Chondrocyte (in vitro differentiated cells): ENCODE data around the gene HELZ2. TPM values are rescaled to one million over a fixed set of nuclear protein-coding genes. Genes with fewer than 3 reads are reported as not detected.
A peak's percentile ranks its signal among the peaks of the same experiment; 100 is the strongest.

Experiments used
- DNase-seq: peaks from one replicate; pipeline ENCODE4 v3.0.0; 2021; ENCODE audit warnings: mixed read lengths, low spot score
- H3K27ac Mint-ChIP-seq: one replicate; pipeline ENCODE4 v1.8.0; 2021; ENCODE audit warnings: mild to moderate bottlenecking, moderate library complexity, mixed read lengths; ENCODE audit not compliant: unreplicated experiment
- H3K27me3 Mint-ChIP-seq: 2 replicates; pipeline ENCODE4 v1.8.0; 2021; ENCODE audit warnings: low read depth, mixed read lengths
- H3K36me3 Mint-ChIP-seq: 2 replicates; pipeline ENCODE4 v1.8.0; 2021; ENCODE audit warnings: low read depth, mixed read lengths
- H3K4me1 Mint-ChIP-seq: 2 replicates; pipeline ENCODE4 v1.8.0; 2021; ENCODE audit warnings: low read depth, mild to moderate bottlenecking, mixed read lengths
- H3K4me3 Mint-ChIP-seq: one replicate; pipeline ENCODE4 v1.8.0; 2021; ENCODE audit warnings: mild to moderate bottlenecking, moderate library complexity, mixed read lengths; ENCODE audit not compliant: unreplicated experiment
- H3K9me3 Mint-ChIP-seq: 2 replicates; pipeline ENCODE4 v1.8.0; 2021; ENCODE audit warnings: low read depth, mixed read lengths
- total RNA-seq: library from RNA; stranded (reverse); gene quantifications from 3 replicates; pipeline ENCODE4 v1.2.1, GENCODE V29; 2021
- TF ChIP-seq, protein P1 (sequence below): fragments of 200-600 bp; sonication (generic); IDR thresholded peaks from 2 replicates; pipeline ENCODE4 v1.5.0; 2021; ENCODE audit warnings: antibody characterized with exemption, mild to moderate bottlenecking, moderate library complexity

The HELZ2 gene
- total RNA-seq, 1 donor from 2014 or later, result 14.9 TPM

DNA sequence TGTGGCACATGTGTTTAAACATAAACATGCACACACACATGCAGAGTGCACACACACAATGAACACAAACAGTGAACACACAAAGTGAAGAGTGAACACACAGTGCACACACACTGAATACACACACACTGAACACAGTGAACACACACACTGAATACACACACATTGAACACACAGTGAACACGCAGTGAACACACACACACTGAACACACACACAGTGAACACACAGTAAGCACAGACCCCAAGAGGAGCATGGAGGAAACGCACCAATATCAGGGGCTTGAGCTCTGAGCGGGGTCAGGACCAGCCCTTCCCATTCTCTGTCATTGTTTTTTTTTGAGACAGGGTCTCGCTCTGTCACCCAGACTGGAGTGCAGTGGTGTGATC lies 17.1 kb upstream of the HELZ2 start:
- Mint-ChIP-seq H3K9me3 (no peaks in the 10 kb centered on the region), H3K27ac (no peak overlapping the region), H3K36me3 (peaks cover 20% of the 10 kb centered on the region), H3K27me3 (no peaks in the 10 kb centered on the region), H3K4me1 (no peaks in the 10 kb centered on the region), H3K4me3 (no peak overlapping the region)
- TF ChIP-seq, protein P1, sequence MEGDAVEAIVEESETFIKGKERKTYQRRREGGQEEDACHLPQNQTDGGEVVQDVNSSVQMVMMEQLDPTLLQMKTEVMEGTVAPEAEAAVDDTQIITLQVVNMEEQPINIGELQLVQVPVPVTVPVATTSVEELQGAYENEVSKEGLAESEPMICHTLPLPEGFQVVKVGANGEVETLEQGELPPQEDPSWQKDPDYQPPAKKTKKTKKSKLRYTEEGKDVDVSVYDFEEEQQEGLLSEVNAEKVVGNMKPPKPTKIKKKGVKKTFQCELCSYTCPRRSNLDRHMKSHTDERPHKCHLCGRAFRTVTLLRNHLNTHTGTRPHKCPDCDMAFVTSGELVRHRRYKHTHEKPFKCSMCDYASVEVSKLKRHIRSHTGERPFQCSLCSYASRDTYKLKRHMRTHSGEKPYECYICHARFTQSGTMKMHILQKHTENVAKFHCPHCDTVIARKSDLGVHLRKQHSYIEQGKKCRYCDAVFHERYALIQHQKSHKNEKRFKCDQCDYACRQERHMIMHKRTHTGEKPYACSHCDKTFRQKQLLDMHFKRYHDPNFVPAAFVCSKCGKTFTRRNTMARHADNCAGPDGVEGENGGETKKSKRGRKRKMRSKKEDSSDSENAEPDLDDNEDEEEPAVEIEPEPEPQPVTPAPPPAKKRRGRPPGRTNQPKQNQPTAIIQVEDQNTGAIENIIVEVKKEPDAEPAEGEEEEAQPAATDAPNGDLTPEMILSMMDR, result no peak
- peak; percentile 22 for DNase-seq

DNA sequence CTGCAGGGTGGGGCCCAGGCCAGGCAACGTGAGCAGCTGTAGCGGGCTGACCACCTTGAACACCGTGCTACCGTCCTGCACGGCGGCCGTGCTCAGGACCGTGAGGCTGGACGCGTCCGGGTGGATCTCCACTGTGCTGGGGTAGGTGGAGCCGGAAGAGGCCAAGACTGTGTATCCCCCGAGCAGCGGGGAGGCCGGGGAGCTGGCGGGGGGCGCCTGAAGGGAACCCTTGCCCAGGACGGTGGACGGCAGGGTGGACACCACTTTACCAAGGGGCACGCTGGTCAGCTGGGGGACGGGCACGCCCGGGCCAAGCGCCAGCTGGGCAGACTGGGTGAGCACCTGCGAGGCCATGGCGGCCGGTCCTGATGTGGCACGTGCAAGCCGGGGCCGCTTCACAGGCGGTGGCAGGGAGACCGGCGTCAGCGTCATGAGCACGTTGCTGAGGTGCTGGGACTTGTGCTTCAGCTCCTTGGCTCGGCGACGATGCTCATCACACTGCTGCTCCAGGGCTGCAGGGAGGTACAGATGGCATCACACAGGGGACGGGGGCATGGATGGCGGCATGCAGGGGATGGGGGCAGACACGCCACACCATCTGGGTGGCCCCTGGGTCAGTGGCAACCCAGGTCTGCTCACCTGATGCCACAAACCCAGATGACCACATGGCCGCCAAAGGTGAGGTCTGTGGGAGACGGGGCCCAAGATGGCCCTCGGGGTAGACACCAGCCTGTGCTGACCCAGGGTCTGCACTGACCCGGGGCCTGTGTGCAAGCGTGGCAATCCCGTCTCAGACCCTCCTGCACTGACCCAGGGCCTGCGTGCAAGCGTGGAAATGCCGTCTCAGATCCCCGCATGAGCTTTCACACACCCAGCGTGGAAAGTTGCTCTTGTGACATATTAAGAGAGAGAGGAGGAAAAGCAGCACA lies 16.4 kb upstream of the HELZ2 start:
- no peak overlapping the region for H3K27ac Mint-ChIP-seq
- DNase-seq, result peak; percentile 92
- no peaks in the 10 kb centered on the region for H3K27me3 Mint-ChIP-seq
- H3K9me3 Mint-ChIP-seq, result no peaks in the 10 kb centered on the region
- no peaks in the 10 kb centered on the region for H3K4me1 Mint-ChIP-seq
- no peak overlapping the region for H3K4me3 Mint-ChIP-seq
- TF ChIP-seq, protein P1, result no peak
- H3K36me3 Mint-ChIP-seq, result peaks cover 20% of the 10 kb centered on the region

DNA sequence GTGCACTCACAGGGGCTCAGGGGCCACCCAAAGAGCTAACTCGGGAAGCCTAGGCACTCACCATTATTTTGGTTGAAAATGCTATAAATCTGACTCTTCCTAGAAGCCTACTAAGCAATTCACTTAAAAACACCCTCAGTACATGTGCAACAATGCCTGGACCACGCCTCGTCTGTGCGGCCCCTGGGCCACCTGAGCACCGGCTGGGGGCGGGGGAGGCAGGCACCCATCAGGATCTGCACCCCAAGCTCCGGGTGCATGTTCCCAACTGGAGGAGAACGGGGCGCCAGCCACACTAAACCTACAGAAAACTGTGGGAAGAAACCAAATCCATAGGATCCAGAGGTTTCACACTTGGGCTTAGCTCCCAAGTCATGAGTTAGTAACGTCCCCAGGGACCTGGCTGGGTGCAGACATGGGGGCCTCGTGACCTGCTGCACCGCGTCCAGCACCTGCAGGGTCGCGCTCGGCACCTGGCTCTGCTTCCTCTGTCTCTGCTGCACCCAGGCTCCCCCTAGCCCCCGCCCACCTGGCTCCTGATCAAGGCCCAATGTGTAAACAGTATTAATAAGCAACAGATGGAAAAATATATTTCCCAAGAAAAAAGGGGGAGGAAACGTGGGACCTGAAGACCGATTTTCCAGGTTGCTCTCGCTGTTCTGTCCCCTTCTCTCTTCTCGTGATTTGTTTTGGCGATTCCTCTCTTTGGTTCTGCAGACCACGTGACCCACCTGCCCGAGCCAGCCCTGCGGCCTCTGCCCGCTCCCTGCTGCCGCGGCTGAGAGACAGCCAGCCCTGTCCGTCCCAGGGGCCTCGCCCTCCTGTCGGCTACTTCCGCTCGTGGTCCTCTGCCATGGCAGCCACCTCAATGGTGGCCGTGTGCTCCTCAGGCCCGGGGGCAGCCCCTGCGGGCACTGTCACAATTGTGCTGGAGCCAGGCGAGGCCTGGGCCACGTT lies 15.5 kb upstream of the HELZ2 start:
- Mint-ChIP-seq H3K9me3 (no peaks in the 10 kb centered on the region), H3K27ac (no peak overlapping the region), H3K4me3 (no peak overlapping the region), H3K4me1 (no peaks in the 10 kb centered on the region), H3K27me3 (no peaks in the 10 kb centered on the region), H3K36me3 (peaks cover 17% of the 10 kb centered on the region)
- DNase-seq, result peak; percentile 85
- TF ChIP-seq, protein P1, result no peak

DNA sequence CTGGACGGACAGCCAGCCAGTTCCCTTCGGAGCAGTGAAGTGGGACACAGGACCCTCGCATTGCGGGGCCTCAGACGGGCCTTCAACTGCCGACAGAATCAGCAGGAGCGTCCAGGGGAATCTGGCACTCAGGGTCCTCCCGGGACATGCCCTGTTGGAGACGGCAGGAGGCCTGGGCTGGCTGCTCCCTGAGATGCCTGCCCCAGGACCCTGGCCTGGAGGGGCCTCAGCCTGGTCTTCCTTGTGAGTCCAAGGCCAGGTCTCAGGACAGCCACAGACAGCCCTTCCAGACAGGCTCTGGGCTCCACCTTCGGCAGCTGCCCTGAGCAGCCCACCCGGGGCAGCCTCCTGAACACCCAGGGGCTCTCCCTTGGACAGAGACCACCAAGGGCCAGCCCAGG lies 14.6 kb upstream of the HELZ2 start:
- Mint-ChIP-seq H3K36me3 (peaks cover 17% of the 10 kb centered on the region), H3K27me3 (no peaks in the 10 kb centered on the region), H3K9me3 (no peaks in the 10 kb centered on the region), H3K27ac (no peak overlapping the region), H3K4me1 (no peaks in the 10 kb centered on the region), H3K4me3 (no peak overlapping the region)
- TF ChIP-seq, protein P1, result no peak
- DNase-seq, result peak; percentile 81
